Posterior vena cava (tissue), 2 donors: ENCODE results near the gene RNU1-3. TPM values are rescaled to one million over a fixed set of nuclear protein-coding genes. Genes with fewer than 3 reads are reported as not detected.
"Not testable (repeated sequence)": the region's sequence is repeated elsewhere in the genome, so short reads cannot be mapped to it uniquely, and the experiment has no call there.

Experiments used
- DNase-seq: peaks from one replicate; pipeline ENCODE4 v3.0.0-alpha.2; 2020; ENCODE audit warnings: low spot score
- intact Hi-C, 2 donors: fragments of 100-400 bp; cut with DNase I; formaldehyde crosslinking; loops; one replicate each; pipeline versions ENCODE4 v1.14.1 to v1.14.2; 2022 to 2023
- total RNA-seq, 2 donors: library from RNA; stranded (reverse); fragmentation: NEBNext Ultra II Directional; extraction: Animal tissue kit (Norgen Biotek cat#: 25700); gene quantifications; one replicate each; pipeline ENCODE4 v1.2.1, GENCODE V29; 2021
- donor health status: DM: yes; HTN: yes; CAD: no.
- donor health status: DM: yes; HTN: yes; CAD: no.

Gene RNU1-3
- total RNA-seq, 2 donors from 2014 or later = 12,584 to 18,986 TPM

- intact Hi-C loops = not testable (repeated sequence)
- DNase-seq = peak; percentile 37
Observed at GRCh38 chr1:16697152-16697551, 30.4 kb upstream of the RNU1-3 start.

DNA sequence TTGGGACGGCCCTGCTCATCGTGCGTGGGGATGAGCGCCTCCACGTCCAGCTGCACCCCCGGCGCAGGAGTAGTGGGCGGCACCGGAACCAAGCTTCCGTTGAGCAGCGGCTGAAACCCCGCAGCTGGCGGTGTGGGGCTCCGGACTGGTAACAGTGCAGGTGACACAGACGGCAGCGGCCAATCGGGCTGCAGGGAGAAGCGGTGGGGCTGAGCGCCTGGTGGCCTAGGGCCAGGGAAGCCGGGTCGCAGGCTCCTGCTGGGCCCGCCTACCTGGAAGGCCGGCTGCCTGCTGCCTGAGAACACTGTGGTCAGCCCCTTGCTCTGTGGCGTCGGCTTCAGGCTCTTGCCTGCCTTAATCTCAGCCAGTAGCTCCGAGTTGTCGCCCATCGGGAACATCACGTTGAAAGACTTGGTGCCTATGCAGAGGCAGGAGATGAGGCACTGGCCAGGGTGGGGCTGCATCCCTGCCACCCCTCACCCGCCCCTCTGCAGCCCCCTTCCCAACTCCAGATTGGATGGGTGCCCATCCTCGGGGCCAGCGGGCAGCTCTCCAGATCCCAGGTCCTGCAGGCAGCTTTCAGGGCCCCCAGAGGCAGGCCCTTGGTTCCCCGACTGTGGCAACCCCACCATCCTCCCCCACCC, 29.9 kb upstream of the RNU1-3 start:
- intact Hi-C loops = not testable (repeated sequence)
- DNase-seq = peak; percentile 79

DNA sequence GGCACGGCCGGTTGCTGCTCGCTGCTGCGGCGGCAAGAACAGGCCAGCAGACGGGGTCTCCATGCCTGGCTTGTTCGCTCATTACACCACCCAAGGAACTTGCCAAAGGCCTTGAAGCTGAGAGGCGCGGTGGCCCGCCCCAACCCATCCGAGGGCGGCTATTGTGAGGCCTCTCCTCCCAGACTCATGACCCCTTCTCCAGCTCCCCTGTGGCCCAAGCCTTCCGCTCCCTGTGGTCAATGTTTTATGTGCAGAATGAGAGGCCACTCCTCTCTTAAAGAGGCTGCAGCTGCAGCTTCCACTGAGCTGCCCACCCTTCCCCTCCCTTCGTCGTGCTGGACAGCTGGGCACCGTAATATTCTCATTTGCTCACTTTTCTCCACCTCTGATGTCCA, 27.6 kb upstream of the RNU1-3 start:
- intact Hi-C loops = not testable (repeated sequence)

DNA sequence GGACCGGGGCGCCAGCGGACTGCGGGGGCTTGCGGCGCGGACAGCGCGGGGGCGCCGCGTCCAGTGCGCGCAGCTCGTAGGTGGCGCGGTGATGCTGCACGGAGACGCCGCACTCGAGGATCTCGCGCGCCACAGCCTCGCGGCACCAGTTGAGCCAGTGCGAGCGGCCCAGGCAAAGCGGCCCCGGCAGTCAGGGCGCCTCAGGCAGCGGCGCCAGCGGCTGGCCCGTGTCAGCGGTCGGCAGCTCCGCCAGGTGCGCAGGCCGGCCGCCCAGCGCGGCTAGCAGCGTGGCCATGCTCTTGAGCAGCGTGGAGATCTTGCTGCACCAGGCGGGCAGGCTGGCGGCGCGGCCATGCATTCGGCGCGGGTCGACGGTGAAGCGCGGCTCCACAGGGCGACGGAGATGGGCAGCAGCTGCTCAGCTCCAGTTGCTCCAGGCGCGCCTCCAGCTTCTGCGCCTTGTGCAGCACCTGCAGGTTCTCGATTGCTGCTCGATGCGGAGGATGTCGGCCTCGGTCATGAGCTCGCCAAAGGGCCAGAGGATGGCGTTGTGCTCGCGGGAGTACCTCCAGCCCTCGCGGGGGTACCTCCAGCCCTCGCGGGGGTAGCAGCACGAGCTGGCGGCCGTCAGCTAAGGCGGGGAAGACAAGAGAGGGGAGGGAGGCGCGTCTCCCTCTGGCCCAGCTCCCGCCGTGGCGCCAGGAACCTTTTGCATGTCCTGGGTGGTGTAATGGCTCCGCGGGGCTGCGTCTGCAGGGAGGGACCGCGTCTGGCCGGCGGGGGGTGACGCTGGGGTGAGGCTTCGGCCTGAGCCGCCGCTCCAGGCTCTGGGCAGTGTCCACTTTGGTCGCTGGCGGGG, 26.9 kb upstream of the RNU1-3 start:
- intact Hi-C loops = not testable (repeated sequence)
- DNase-seq = peak; percentile 63

More for the DNA sequence above, 27.6 kb upstream of the RNU1-3 start:
- not testable (repeated sequence) for DNase-seq

DNA sequence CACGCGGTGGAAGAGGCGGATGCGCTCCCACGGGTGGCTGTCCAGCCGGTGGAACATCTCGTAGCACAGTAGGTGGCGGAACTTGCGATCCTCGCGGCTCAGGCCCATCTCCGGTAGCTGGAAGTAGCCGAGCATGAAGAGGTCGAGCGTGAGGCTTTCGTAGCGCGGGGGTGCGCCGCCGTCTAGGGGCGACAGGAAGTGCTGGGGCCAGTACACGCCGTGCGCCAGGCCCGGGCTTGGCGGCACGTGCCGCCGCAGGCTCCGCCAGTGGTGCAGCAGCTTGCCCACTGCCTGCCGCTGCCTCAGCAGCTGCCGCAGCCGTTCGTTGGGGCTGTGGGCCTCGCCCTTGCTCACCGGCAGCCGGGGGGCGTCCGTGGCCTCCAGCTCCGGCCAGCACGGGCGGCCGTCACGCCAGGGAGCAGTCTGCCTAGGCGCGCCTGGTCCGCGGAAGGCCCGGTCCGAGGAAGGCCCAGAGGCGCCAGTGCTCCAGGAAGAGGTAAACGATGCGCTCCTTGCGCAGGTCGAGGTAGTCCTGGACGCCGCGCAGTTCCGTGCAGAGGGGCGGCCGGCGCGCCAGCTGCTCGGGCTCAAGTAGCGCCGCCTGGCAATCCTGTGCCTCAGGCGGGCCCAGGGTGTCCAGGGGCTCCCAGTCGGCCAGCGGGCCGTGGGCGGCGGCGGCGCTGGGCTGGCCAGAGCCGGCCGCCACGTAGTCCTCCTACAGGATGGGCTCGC, 26.1 kb upstream of the RNU1-3 start:
- intact Hi-C loops = not testable (repeated sequence)
- DNase-seq = peak; percentile 35

GRCh38 chr1:16692283-16692682, 25.5 kb upstream of the RNU1-3 start:
- intact Hi-C loops, DNase-seq: not testable (repeated sequence)

GRCh38 chr1:16690971-16691682, 24.4 kb upstream of the RNU1-3 start:
- intact Hi-C loops = not testable (repeated sequence)
- DNase-seq = peak; percentile 41

DNA sequence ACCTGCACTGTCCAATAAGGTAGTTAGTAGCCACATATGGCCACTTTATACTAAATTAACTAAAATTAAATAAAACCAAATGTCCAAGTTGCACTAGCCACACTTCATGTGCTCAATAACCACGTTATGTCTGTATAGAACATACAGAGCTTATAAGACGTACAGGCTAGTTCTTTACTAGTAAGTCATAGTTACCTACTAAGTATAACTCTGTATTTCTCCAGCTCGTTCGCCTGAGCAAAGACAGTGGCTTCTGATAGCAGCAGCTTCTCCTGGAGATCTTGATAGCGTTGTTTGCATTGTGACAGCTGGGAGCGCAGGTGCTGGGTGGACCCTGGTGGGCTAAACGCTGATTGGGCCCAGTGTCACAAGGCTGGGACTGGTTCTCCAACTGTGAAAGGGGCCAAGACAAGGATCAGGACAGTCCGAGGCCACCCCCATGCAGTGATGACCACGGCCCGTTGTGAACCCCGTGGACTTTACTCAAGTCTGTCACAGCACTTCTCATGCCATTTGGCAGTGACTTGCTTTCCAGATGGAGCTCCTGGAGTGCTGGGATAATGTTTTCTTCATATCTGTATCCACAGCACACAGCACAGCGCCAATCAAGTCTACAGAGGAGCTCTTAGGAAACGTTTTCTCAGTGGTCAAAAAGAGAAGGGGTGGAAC, 20.5 kb upstream of the RNU1-3 start:
- intact Hi-C loops, DNase-seq: not testable (repeated sequence)

- DNase-seq, intact Hi-C loops: not testable (repeated sequence)
Observed at GRCh38 chr1:16685445-16686371, 19.0 kb upstream of the RNU1-3 start.

DNA sequence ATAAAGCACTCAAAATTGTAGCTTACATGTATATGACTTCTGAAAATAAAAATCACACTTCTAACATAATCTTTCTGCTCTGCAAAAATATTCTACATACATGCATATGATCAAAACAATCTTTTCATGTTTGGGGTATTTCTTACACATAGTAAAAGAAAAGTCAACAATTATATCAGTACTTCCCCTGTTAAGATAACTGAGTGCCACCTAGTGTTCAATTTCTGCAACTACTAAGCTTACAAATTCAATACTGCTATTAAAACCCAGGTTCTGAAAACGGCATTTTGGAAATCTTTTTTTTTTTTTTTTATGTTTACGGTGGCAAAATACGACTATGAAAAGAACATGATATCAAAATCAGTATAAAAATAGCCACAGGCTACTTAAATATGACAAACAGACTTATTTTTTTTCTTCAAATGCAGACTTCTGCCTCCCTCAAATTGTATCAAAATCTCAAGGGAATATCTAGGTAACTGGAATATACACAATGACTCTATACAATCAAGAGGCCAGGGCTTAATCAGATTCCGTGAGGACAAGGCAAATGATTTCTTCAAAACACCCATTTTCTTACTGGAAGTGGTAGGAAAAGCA, 18.1 kb upstream of the RNU1-3 start:
- DNase-seq, intact Hi-C loops: not testable (repeated sequence)

- DNase-seq, intact Hi-C loops: not testable (repeated sequence)
Observed at GRCh38 chr1:16684152-16684551, 17.4 kb upstream of the RNU1-3 start.

DNA sequence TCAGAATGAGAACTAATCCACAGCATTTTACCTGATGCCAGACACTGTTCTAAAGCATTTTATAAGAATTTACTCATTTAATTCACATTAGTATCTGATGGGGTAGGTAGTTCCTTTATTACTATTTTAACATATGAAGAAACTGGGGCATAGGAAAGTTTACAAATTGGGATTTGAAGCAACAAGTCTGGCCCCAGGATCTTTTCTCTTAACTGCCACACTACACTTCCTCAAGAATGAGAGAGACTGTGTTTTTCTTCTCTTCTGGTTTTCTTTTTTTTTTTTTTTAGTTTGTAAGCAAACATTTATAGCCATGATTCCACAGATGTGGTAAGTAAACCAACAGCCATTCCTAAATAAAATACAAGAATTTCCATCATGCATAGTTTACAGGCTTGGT, 16.1 kb upstream of the RNU1-3 start:
- DNase-seq, intact Hi-C loops: not testable (repeated sequence)

GRCh38 chr1:16680366-16680765, 13.6 kb upstream of the RNU1-3 start:
- intact Hi-C loops = not testable (repeated sequence)

DNA sequence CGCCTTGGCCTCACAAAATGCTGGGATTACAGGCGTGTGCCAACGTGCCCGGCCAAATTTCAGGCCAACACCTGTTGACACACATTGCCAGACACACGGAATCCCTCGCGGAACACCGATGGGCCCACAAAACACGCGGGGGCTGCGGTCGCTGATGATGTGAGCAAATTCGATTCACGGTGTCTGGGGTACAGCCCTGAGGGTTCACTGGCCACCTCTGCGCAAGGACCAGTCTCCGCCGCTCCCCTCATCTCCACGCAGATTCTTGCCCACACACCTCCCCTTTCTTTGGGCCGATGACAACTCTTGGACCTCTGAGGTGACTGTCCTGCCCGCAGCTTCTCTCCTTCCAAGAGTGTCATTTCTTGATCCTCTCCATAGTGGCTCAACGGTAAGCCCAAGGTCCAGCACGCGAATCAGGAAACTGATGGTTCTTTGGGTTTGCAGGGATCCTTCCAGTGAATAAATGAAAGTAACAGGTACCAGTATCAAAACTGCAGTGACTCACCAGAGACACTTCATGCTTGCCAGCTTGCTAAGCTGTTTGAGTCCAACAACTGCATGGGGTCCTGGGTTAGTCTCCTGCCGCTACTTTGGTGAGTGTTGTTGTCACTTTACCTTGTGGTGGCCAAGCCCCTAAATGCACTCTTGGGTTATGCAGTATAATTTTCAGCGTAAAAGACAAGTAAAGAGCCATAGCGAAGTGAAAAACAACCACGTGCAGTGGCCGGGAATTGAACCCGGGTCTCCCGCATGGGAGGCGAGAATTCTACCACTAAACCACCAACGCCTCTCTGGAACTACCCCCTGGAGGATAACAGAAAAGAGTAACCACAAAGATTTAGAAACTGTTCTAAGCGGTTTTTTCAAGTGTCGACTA, 11.0 kb upstream of the RNU1-3 start:
- peak; percentile 73 for DNase-seq

More at GRCh38 chr1:16680366-16680765, 13.6 kb upstream of the RNU1-3 start:
- DNase-seq = peak; percentile 57

DNA sequence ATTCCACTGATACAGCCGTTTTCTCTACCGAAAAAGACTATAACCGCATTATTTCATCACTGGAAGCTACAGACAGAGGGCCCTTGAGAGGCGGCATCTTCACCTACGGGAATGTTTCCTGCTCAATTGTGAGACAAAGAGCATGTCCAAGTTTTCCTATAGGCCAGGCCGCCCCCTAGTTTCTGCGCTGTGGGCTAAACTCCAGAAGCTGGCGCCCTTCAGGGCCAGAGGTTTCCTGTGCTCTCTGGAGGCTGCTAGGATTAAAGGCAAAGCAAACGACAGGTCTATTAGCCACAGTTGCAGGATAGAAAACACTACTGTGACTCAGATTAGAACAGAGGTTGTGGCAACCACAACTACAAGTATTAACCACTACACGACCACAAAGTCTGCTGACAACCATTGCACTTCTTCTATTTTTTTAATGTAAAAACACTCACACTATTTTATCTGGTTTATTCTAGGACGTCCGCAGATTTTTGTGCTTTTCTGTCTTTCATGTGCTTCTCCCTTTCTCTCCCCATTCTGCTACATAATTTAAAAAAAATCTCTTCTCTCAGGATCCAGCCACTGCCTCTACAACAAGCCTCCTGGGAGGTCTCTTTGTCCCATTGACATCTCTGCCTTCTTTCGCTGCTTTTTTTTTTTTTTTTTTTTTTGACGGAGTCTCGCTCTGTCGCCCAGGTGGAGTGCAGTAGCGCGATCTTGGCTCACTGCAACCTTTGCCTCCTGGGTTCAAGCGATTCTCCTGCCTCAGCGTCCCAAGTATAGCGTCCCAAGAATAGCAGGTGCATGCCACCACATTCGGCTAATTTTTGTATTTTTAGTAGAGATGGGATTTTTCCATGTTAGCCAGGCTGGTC, 10.1 kb upstream of the RNU1-3 start:
- intact Hi-C loops = not testable (repeated sequence)
- peak; percentile 32 for DNase-seq

More for the DNA sequence above, 11.0 kb upstream of the RNU1-3 start:
- intact Hi-C loops = no loop called here
